H9 (cell line): ENCODE measurements around the gene RAB7B. TPM values are rescaled to one million over a fixed set of nuclear protein-coding genes. Genes with fewer than 3 reads are reported as not detected.

Source experiments
- DNase-seq: peaks from one replicate; pipeline ENCODE4 v3.0.0-alpha.2; 2017
- H2AFZ ChIP-seq: one replicate; pipeline ENCODE4 v1.6.1; 2013; ENCODE audit warnings: mild to moderate bottlenecking, low read length, control low read depth, moderate library complexity
- H2AK5ac ChIP-seq: 2 replicates; pipeline ENCODE4 v1.6.1; 2013; ENCODE audit warnings: low read length, control low read depth, mixed read lengths; ENCODE audit not compliant: insufficient read length
- H2BK120ac ChIP-seq: one replicate; pipeline ENCODE4 v1.6.1; 2013; ENCODE audit warnings: low read depth, mild to moderate bottlenecking, low read length, control low read depth, inconsistent platforms; ENCODE audit not compliant: poor library complexity, severe bottlenecking
- H2BK12ac ChIP-seq: 2 replicates; pipeline ENCODE4 v1.6.1; 2013; ENCODE audit warnings: low read length, control low read depth, mixed read lengths, low read depth; ENCODE audit not compliant: insufficient read length
- H2BK15ac ChIP-seq: 2 replicates; pipeline ENCODE4 v1.6.1; 2013; ENCODE audit warnings: low read depth, low read length, control low read depth
- H2BK20ac ChIP-seq: one replicate; pipeline ENCODE4 v1.6.1; 2013; ENCODE audit warnings: low read depth, mild to moderate bottlenecking, low read length, control low read depth, inconsistent platforms; ENCODE audit not compliant: poor library complexity, severe bottlenecking
- H2BK5ac ChIP-seq: 2 replicates; pipeline ENCODE4 v1.6.1; 2013; ENCODE audit warnings: low read length, control low read depth, mixed read lengths; ENCODE audit not compliant: insufficient read length
- H3K14ac ChIP-seq: 2 replicates; pipeline ENCODE4 v1.6.1; 2013; ENCODE audit warnings: low read length, control low read depth; ENCODE audit not compliant: insufficient read depth
- H3K18ac ChIP-seq: 2 replicates; pipeline ENCODE4 v1.6.1; 2013; ENCODE audit warnings: low read depth, mild to moderate bottlenecking, mixed read lengths, low read length, control low read depth; ENCODE audit not compliant: insufficient read length
- H3K23ac ChIP-seq: 2 replicates; pipeline ENCODE4 v1.6.1; 2013; ENCODE audit warnings: low read length, control low read depth, mixed read lengths, low read depth; ENCODE audit not compliant: insufficient read length
- H3K23me2 ChIP-seq: 2 replicates; pipeline ENCODE4 v1.6.1; 2013; ENCODE audit warnings: low read depth, mild to moderate bottlenecking, mixed read lengths, low read length, control low read depth; ENCODE audit not compliant: insufficient read length, poor library complexity, severe bottlenecking
- H3K27ac ChIP-seq: 2 replicates; pipeline ENCODE4 v1.5.1; 2013; ENCODE audit warnings: low read length, control low read depth, mixed read lengths, low read depth; ENCODE audit not compliant: insufficient read length
- H3K27me3 ChIP-seq: 2 replicates; pipeline ENCODE4 v1.6.1; 2013; ENCODE audit warnings: low read length, control low read depth, inconsistent platforms; ENCODE audit not compliant: insufficient read depth
- H3K4ac ChIP-seq: 2 replicates; pipeline ENCODE4 v1.6.1; 2013; ENCODE audit warnings: low read depth, mild to moderate bottlenecking, control low read depth, inconsistent platforms, low read length, moderate library complexity
- H3K4me1 ChIP-seq: 2 replicates; pipeline ENCODE4 v1.6.1; 2013; ENCODE audit warnings: low read length, control low read depth, inconsistent platforms; ENCODE audit not compliant: insufficient read depth
- H3K4me2 ChIP-seq: 2 replicates; pipeline ENCODE4 v1.6.1; 2013; ENCODE audit warnings: low read length, control low read depth, mixed read lengths; ENCODE audit not compliant: insufficient read length, insufficient read depth
- H3K56ac ChIP-seq: 2 replicates; pipeline ENCODE4 v1.6.1; 2013; ENCODE audit warnings: low read depth, mild to moderate bottlenecking, mixed read lengths, low read length, control low read depth; ENCODE audit not compliant: insufficient read length
- H3K79me1 ChIP-seq: 2 replicates; pipeline ENCODE4 v1.6.1; 2013; ENCODE audit warnings: low read depth, mild to moderate bottlenecking, moderate library complexity, low read length, control low read depth, inconsistent platforms; ENCODE audit not compliant: insufficient read depth, poor library complexity, severe bottlenecking
- H3K79me2 ChIP-seq: 2 replicates; pipeline ENCODE4 v1.6.1; 2013; ENCODE audit warnings: low read length, control low read depth, inconsistent platforms; ENCODE audit not compliant: insufficient read depth
- H3K9ac ChIP-seq: 2 replicates; pipeline ENCODE4 v1.6.1; 2013; ENCODE audit warnings: low read length, control low read depth, mixed read lengths; ENCODE audit not compliant: insufficient read length; ENCODE audit errors: extremely low read depth
- H3K9me3 ChIP-seq: one replicate; pipeline ENCODE4 v1.6.1; 2013; ENCODE audit warnings: low read depth, low read length, inconsistent platforms; ENCODE audit not compliant: control insufficient read depth
- H3T11ph ChIP-seq: one replicate; pipeline ENCODE4 v1.6.1; 2013; ENCODE audit warnings: mild to moderate bottlenecking, low read length, control low read depth, inconsistent platforms
- H4K20me1 ChIP-seq: one replicate; pipeline ENCODE4 v1.6.1; 2013; ENCODE audit not compliant: control insufficient read depth, insufficient read length, insufficient read depth
- H4K5ac ChIP-seq: 2 replicates; pipeline ENCODE4 v1.6.1; 2013; ENCODE audit warnings: low read depth, mild to moderate bottlenecking, mixed read lengths, low read length, control low read depth; ENCODE audit not compliant: insufficient read length
- H4K8ac ChIP-seq: replicated peaks from 2 replicates; pipeline ENCODE4 v1.6.1; 2013; ENCODE audit warnings: low read length, control low read depth, mixed read lengths, low read depth; ENCODE audit not compliant: insufficient read length
- H4K91ac ChIP-seq: 2 replicates; pipeline ENCODE4 v1.6.1; 2013; ENCODE audit warnings: low read depth, mild to moderate bottlenecking, moderate library complexity, mixed read lengths, low read length, control low read depth; ENCODE audit not compliant: insufficient read length
- H3K27ac Mint-ChIP-seq, 3 experiments: 2 replicates in 2 of 3; 3 replicates in 1 of 3; pipeline ENCODE4 v1.8.0; 2020 to 2021; ENCODE audit warnings: mixed read lengths in 3 of 3, mild to moderate bottlenecking in 1 of 3, moderate library complexity in 1 of 3
- H3K27me3 Mint-ChIP-seq: 2 replicates; pipeline ENCODE4 v1.8.0; 2021; ENCODE audit warnings: low read depth, mild to moderate bottlenecking, moderate library complexity, mixed read lengths
- H3K36me3 Mint-ChIP-seq, 3 experiments: 2 replicates in 2 of 3; 3 replicates in 1 of 3; pipeline ENCODE4 v1.8.0; 2020 to 2021; ENCODE audit warnings: low read depth in 3 of 3, mixed read lengths in 3 of 3; ENCODE audit not compliant: insufficient read depth in 1 of 3
- H3K4me1 Mint-ChIP-seq, 2 experiments: 2 replicates each; pipeline ENCODE4 v1.8.0; 2020; ENCODE audit warnings: mixed read lengths in 2 of 2
- H3K4me3 Mint-ChIP-seq, 2 experiments: 2 replicates in 1 of 2; 3 replicates in 1 of 2; pipeline ENCODE4 v1.8.0; 2020 to 2021; ENCODE audit warnings: mild to moderate bottlenecking in 2 of 2, mixed read lengths in 2 of 2, moderate library complexity in 1 of 2
- H3K9me3 Mint-ChIP-seq, 2 experiments: 2 replicates in 1 of 2; 3 replicates in 1 of 2; pipeline ENCODE4 v1.8.0; 2020; ENCODE audit warnings: mild to moderate bottlenecking in 2 of 2, mixed read lengths in 2 of 2, moderate library complexity in 1 of 2
- WGBS: extraction: QIAGEN DNeasy Blood & Tissue Kit; methylation state at CpG from one replicate; pipeline ENCODE4 v1.1.7; 2013; ENCODE audit warnings: missing lambda C conversion rate, low lambda C conversion rate, mixed read lengths; ENCODE audit not compliant: insufficient read length; ENCODE audit errors: extremely low coverage; 5-methylcytosine and 5-hydroxymethylcytosine counted together
- total RNA-seq: library from RNA; stranded (reverse); gene quantifications from 2 replicates; pipeline ENCODE4 v1.2.1, GENCODE V29; 2021
- TF ChIP-seq, protein P1 (sequence below): fragments of 200-600 bp; sonication (generic); conservative IDR thresholded peaks from 3 replicates; pipeline ENCODE4 v1.8.0; 2021; ENCODE audit warnings: antibody characterized with exemption, mild to moderate bottlenecking

The RAB7B gene
- total RNA-seq, 1 experiment from 2014 or later: 0.68 TPM

DNA sequence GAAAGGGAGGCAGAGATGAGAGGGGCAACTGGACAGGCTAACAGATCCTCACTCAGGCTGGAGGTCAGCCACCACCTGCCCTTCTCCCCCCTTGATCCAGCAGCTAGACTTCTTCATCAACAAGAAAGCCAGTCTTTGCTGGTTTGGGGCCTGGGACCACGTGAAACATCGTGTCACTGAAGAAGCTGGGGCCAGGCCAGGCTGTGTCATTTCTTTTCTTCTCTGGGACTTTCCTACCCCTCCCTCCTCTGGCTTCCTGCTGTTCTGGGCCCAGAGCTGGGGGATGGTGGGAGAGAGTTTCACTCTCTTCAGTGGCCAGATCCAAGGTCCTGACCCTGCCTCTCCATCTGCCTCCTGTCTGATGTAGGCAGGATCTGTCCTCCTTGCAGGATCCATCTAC, 41.8 kb downstream of the RAB7B start:
- Histone ChIP-seq H3K27me3 (no peaks in the 10 kb centered on the region), H3K14ac (no peak overlapping the region; the same call in 1 of the 2 replicates), H2BK12ac (no peak overlapping the region), H2BK15ac (no peak overlapping the region), H3K4me2 (no peak overlapping the region), H3K79me1 (no peaks in the 10 kb centered on the region), H2AK5ac (no peak overlapping the region), H4K5ac (no peak overlapping the region), H2AFZ (no peak overlapping the region), H3K18ac (no peak overlapping the region), H3K9me3 (no peaks in the 10 kb centered on the region), H4K91ac (no peak overlapping the region), H3K56ac (no peak overlapping the region), H4K20me1 (no peaks in the 10 kb centered on the region), H2BK120ac (no peak overlapping the region), H4K8ac (no peak overlapping the region), H2BK20ac (no peak overlapping the region), H3K23ac (no peak overlapping the region), H3K4ac (no peak overlapping the region), H2BK5ac (no peak overlapping the region), H3K9ac (no peak overlapping the region), H3K79me2 (no peaks in the 10 kb centered on the region), H3K4me1 (no peaks in the 10 kb centered on the region), H3T11ph (no peak overlapping the region), H3K23me2 (no peaks in the 10 kb centered on the region), H3K27ac (no peak overlapping the region)
- no peak for DNase-seq
- TF ChIP-seq, protein P1, sequence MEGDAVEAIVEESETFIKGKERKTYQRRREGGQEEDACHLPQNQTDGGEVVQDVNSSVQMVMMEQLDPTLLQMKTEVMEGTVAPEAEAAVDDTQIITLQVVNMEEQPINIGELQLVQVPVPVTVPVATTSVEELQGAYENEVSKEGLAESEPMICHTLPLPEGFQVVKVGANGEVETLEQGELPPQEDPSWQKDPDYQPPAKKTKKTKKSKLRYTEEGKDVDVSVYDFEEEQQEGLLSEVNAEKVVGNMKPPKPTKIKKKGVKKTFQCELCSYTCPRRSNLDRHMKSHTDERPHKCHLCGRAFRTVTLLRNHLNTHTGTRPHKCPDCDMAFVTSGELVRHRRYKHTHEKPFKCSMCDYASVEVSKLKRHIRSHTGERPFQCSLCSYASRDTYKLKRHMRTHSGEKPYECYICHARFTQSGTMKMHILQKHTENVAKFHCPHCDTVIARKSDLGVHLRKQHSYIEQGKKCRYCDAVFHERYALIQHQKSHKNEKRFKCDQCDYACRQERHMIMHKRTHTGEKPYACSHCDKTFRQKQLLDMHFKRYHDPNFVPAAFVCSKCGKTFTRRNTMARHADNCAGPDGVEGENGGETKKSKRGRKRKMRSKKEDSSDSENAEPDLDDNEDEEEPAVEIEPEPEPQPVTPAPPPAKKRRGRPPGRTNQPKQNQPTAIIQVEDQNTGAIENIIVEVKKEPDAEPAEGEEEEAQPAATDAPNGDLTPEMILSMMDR: no peak
- Mint-ChIP-seq H3K9me3 (no peaks in the 10 kb centered on the region; a peak in 1 of 5 replicates), H3K4me3 (no peak overlapping the region), H3K36me3 (no peaks in the 10 kb centered on the region), H3K27me3 (peaks cover 16% of the 10 kb centered on the region), H3K27ac (no peak overlapping the region), H3K4me1 (peaks cover 23 to 30% of the 10 kb centered on the region in 2 experiments)
- no CpG with 5 or more reads among the region's 2 CpGs for WGBS
